ENCODE data around the gene TRIM47. TPM values are rescaled to one million over a fixed set of nuclear protein-coding genes. Genes with fewer than 3 reads are reported as not detected.

The TRIM47 gene
- total and polyA plus RNA-seq, 2 experiments from 2014 or later, result 7.2 to 9.9 TPM

- TF ChIP-seq CTCF (conservative IDR thresholded peaks at IDR 0.05; ENCODE audit: low read depth in 2 of 2) (no peak), EZH2phosphoT487 (IDR thresholded peaks at IDR 0.05; ENCODE audit: unreplicated experiment) (no peak), STAT1 (IDR thresholded peaks at IDR 0.05; ENCODE audit: unreplicated experiment) (no peak), EZH2 (IDR thresholded peaks at IDR 0.05; ENCODE audit: low read depth, unreplicated experiment) (no peak), ETS1 (IDR thresholded peaks at IDR 0.05) (no peak), REST (IDR thresholded peaks at IDR 0.05; ENCODE audit: unreplicated experiment) (no peak), ZNF114 (CRISPR knock-in tag; IDR thresholded peaks at IDR 0.05) (no peak)
Measured at GRCh38 chr17:75900691-75901533, 22.5 kb upstream of the TRIM47 start (continued).

- no peak for ATAC-seq
- H3K36me3 Mint-ChIP-seq (ENCODE audit: low read depth), result peaks cover 44% of the 10 kb centered on the region
Measured at GRCh38 chr17:75899767-75900468, 21.5 kb upstream of the TRIM47 start.

More at GRCh38 chr17:75899767-75900468, 21.5 kb upstream of the TRIM47 start:
- DNase-seq (ENCODE audit: low spot score), result no peak
- Mint-ChIP-seq H3K27me3 (ENCODE audit: insufficient read depth, low read depth, poor library complexity) (peaks cover 10% of the 10 kb centered on the region), H3K9me3 (no peaks in the 10 kb centered on the region), H3K27ac (no peak overlapping the region), H3K4me1 (peaks cover 16% of the 10 kb centered on the region), H3K4me3 (no peak overlapping the region)
- peaks cover 6% of the 10 kb centered on the region; the same call in 1 of the 2 replicates for H4K20me1 ChIP-seq (replicated peaks; ENCODE audit: insufficient read depth)
- no peak overlapping the region for H3K4me3 ChIP-seq
- H3K9me2 ChIP-seq (ENCODE audit: insufficient read depth), result no peaks in the 10 kb centered on the region
- no peaks in the 10 kb centered on the region for H3K27me3 ChIP-seq (ENCODE audit: insufficient read depth)
- no peak overlapping the region for H3K4me2 ChIP-seq
- H3K4me1 ChIP-seq (ENCODE audit: insufficient read depth), result peaks cover 18% of the 10 kb centered on the region
- no peak overlapping the region for H2AFZ ChIP-seq
- no peak for TF ChIP-seq CREB1 (CRISPR knock-in tag; IDR thresholded peaks at IDR 0.05; ENCODE audit: low read depth)
- TF ChIP-seq NANOG (IDR thresholded peaks at IDR 0.05; ENCODE audit: borderline replicate concordance), result no peak
- TF ChIP-seq ETS1 (IDR thresholded peaks at IDR 0.05), result no peak
- TF ChIP-seq ZNF114 (CRISPR knock-in tag; IDR thresholded peaks at IDR 0.05), result no peak
- no peak for TF ChIP-seq REST (IDR thresholded peaks at IDR 0.05; ENCODE audit: unreplicated experiment)
- H3K27ac ChIP-seq (ENCODE audit: low read depth), result no peak overlapping the region
- H3K36me3 ChIP-seq (ENCODE audit: insufficient read depth), result peaks cover 13% of the 10 kb centered on the region
- peaks cover 27% of the 10 kb centered on the region for H3K79me2 ChIP-seq (replicated peaks; ENCODE audit: insufficient read depth)
- peaks cover 44% of the 10 kb centered on the region for H3F3A ChIP-seq (replicated peaks; ENCODE audit: low read depth)

Data from GM23338 (cell line).